Left ventricle myocardium superior (tissue), 1 donor: Measurements from ENCODE around the gene HEXD. TPM values are rescaled to one million over a fixed set of nuclear protein-coding genes. Genes with fewer than 3 reads are reported as not detected.

ENCODE experiments used
- ATAC-seq: fragments of 200-7000 bp; cut with Tn5 transposase; one replicate; pipeline ENCODE4 v1.9.1; 2020; ENCODE audit warnings: mild to moderate bottlenecking, moderate library complexity
- DNase-seq: peaks from one replicate; pipeline ENCODE4 v3.0.0-alpha.2; 2020
- intact Hi-C: fragments of 100-400 bp; cut with micrococcal nuclease; formaldehyde crosslinking; loops from one replicate; pipeline ENCODE4 v1.11.0; 2022
- total RNA-seq: library from RNA; stranded (reverse); fragmentation: NEBNext Ultra II Directional; extraction: Animal tissue kit (Norgen Biotek cat#: 25700); gene quantifications from one replicate; pipeline ENCODE4 v1.2.1, GENCODE V29; 2021
- donor health status: DM: no; HTN: yes; CAD: no; lungs with severe emphysema.

HEXD gene
- total RNA-seq, 1 donor from 2014 or later: 18.6 TPM

GRCh38 chr17:82391496-82392066, 26.6 kb upstream of the HEXD start:
- no peak for ATAC-seq

GRCh38 chr17:82392209-82392920, 25.8 kb upstream of the HEXD start:
- intact Hi-C loops: no loop called here
- DNase-seq (no peak), ATAC-seq (no peak)

More at GRCh38 chr17:82391496-82392066, 26.6 kb upstream of the HEXD start:
- DNase-seq: peak; percentile 15
- intact Hi-C loops: no loop called here

GRCh38 chr17:82392941-82393340, 25.2 kb upstream of the HEXD start:
- DNase-seq (no peak), ATAC-seq (no peak)
- intact Hi-C loops: no loop called here

GRCh38 chr17:82394278-82394677, 23.9 kb upstream of the HEXD start:
- DNase-seq (no peak), ATAC-seq (no peak)
- intact Hi-C loops: no loop called here

GRCh38 chr17:82396601-82397435, 21.3 kb upstream of the HEXD start:
- ATAC-seq (peak; percentile 72), DNase-seq (no peak)
- intact Hi-C loops: no loop called here

- DNase-seq: peak; percentile 31
- intact Hi-C loops: no loop called here
- ATAC-seq: no peak
These were observed 20.5 kb upstream of the HEXD start for GRCh38 chr17:82397449-82398335.

- intact Hi-C loops: no loop called here
- ATAC-seq: peak; percentile 43
- peak; percentile 74 for DNase-seq
These were observed 19.1 kb upstream of the HEXD start for GRCh38 chr17:82399041-82399441.

- intact Hi-C loops: loop anchor here (10.0 kb wide), 1 partner anchor 45 kb away; the partner anchor contains the start of gene TEX19
- peak; percentile 17 for ATAC-seq
- DNase-seq: no peak
These were observed 18.5 kb upstream of the HEXD start for GRCh38 chr17:82399601-82400101.

- ATAC-seq (peak; percentile 16), DNase-seq (no peak)
- intact Hi-C loops: loop anchor here (10.0 kb wide), 1 partner anchor 45 kb away; the partner anchor contains the start of gene TEX19
These were observed 17.9 kb upstream of the HEXD start for GRCh38 chr17:82400206-82400605.

- peak; percentile 13 for ATAC-seq
- peak; percentile 63 for DNase-seq
- intact Hi-C loops: loop anchor here (10.0 kb wide), 1 partner anchor 46 kb away; the partner anchor contains the start of gene TEX19
These were observed 17.3 kb upstream of the HEXD start for GRCh38 chr17:82400830-82401229.

- intact Hi-C loops: loop anchor here (10.0 kb wide), 1 partner anchor 48 kb away; the partner anchor contains the start of gene TEX19
- no peak for ATAC-seq
- no peak for DNase-seq
These were observed 15.3 kb upstream of the HEXD start for GRCh38 chr17:82402865-82403264.

GRCh38 chr17:82403662-82404660, 14.2 kb upstream of the HEXD start:
- no peak for ATAC-seq
- intact Hi-C loops: loop anchor here (10.0 kb wide), 1 partner anchor 49 kb away; the partner anchor contains the start of gene TEX19
- DNase-seq: no peak

GRCh38 chr17:82405051-82405450, 13.1 kb upstream of the HEXD start:
- DNase-seq: no peak
- ATAC-seq: no peak
- intact Hi-C loops: loop anchor here (10.0 kb wide), 1 partner anchor 50 kb away; the partner anchor contains the start of gene TEX19

GRCh38 chr17:82406131-82406671, 11.9 kb upstream of the HEXD start:
- intact Hi-C loops: loop anchor here (10.0 kb wide), 1 partner anchor 51 kb away; the partner anchor contains the start of gene TEX19
- DNase-seq: no peak
- ATAC-seq: no peak

- DNase-seq (peak; percentile 72), ATAC-seq (peak; percentile 97)
- intact Hi-C loops: loop anchor here (10.0 kb wide), 1 partner anchor 52 kb away; the partner anchor contains the start of gene TEX19
These were observed 10.9 kb upstream of the HEXD start for GRCh38 chr17:82407255-82407654.

- intact Hi-C loops: loop anchor here (10.0 kb wide), 1 partner anchor 54 kb away; the partner anchor contains the start of gene TEX19
- ATAC-seq (no peak), DNase-seq (no peak)
These were observed 9.7 kb upstream of the HEXD start for GRCh38 chr17:82408288-82408937.
